HG03025 (cell line): Measurements from ENCODE around the gene SLC11A1.

Experiments used
- ATAC-seq: cut with Tn5 transposase; IDR thresholded peaks from one replicate; pipeline ENCODE4 v1.9.1; 2021; ENCODE audit warnings: mild to moderate bottlenecking, moderate library complexity; ENCODE audit not compliant: unreplicated experiment, low FRiP score

Gene SLC11A1

DNA sequence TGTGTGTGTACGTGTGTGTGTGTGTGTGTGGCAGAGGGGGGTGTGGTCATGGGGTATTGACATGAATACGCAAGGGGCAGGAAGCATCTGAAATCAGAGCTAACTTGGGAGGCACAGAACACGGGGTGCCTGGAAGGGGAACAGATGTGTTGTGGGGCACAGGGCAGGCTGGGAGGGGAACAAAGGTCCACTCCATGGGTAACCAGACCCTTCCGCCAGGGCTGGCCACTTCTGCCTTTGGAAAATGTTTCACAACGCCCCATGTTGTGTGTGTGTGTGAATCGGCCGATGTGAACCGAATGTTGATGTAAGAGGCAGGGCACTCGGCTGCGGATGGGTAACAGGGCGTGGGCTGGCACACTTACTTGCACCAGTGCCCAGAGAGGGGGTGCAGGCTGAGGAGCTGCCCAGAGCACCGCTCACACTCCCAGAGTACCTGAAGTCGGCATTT lies at the start of gene SLC11A1:
SLC11A1 (plus strand) TSS at position 358 of the 451 bp plus-strand sequence. CDS start 96 bp downstream, outside the sequence.
- ATAC-seq, result no peak

GRCh38 chr2:218332288-218332687 lies 49.8 kb upstream of the SLC11A1 start:
- ATAC-seq, result no peak

DNA sequence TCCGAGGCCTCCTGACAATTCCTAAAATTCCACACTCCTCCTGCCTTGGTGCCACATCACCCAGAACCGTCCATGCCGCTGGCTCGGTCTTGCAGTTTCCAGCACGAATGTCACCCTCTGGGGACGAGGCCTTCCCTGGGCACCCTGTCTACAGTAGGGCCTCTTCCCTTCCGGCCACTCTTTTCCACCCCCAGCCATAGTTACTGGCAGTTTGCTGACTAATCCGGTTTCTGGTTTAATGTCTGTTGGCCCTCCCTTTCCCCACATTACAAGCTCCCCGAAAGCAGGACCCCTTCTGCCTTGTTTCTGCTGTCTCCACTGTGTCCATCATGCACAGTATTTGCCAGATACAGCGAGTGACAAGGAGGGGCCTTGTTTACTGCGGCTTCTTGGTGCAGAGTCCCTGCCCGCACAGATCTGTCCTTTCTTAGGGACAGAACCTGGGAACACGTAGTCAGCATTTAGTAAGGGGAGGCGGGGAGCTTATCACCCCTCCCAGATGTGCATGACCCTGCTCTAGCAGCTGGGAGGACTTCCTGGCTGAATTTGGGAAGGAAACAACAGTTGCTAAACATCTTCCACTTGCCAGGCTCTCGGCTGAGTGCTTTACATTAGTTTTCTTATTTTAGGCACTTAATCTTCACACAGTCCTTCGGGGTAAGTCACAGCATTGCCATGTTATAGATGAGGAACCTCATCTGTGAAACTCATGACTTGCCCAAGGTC lies 49.0 kb upstream of the SLC11A1 start:
- no peak for ATAC-seq

- no peak for ATAC-seq
Measured at GRCh38 chr2:218334531-218334930, 47.5 kb upstream of the SLC11A1 start.

- no peak for ATAC-seq
Measured at GRCh38 chr2:218340656-218341055, 41.4 kb upstream of the SLC11A1 start.

DNA sequence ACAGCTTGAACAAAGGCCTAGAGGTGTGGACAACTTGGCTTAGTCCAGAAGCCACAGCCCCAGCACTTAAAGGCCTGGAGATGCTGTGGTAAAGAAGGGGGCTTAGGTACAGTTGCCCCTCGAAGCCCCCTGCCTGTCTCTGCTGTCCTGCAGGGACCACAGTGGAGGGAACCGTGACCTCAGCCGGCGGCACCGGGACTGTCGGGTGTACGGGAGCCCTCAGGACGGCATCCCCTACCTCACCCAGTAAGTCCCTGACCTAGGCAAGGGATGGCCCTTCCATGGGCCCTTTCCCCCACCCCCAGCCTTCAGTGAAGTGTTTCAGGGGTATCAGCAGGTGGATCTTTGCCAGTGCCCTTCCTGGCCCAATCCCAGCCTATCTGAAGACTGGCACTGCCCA lies 40.7 kb upstream of the SLC11A1 start:
- no peak for ATAC-seq

DNA sequence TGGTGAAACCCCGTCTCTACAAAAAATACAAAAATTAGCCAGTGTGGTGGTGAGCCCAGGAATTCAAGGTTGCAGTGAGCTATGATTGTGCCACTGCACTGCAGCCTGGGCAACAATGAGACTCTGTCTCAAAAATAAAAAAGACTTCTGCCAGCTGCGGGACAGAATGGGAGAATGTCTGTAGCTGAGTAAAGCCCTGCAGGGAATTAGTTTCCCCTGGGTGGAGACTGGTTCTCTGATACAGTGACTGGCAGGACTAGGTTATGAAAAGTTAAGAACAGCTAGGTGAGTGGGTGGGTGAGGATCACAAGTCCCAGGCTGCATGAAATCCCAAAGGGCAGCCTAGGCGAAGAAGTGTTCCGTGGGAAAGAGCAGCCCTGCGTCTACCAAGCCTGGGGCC lies 39.2 kb upstream of the SLC11A1 start:
- ATAC-seq, result no peak

GRCh38 chr2:218343591-218343990 lies 38.5 kb upstream of the SLC11A1 start:
- ATAC-seq, result no peak

DNA sequence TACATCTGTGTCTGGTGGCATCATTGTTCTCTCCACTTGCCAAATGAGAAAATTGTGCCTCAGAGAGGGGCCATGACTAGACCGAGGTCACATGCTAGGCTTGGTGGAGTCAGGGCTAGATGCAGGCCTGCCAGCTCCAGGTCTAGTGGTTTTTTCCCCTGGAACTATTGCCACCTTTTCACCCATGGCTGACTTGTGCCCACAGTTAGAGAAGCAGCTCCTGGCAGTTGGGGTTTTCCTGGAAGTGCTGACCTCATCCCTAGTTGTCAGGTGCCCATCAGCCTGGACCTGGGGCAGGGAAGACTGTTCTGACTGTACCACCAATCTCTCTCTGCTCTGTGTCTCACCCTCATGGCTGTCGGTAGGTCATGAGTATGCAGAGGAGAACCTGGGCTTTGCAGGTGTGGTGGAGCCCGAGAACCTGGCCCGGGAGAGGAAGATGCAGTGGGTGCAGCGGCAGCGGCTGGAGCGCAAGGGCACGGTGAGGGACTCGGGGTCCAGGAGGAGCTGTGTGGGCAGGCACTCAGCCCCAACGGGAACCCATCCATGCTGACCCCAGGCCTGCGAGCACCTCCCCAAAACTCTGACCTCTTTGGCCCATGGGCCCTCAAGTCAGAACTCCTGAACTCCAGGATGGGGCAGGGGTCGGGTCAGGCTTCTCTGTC lies 37.9 kb upstream of the SLC11A1 start:
- no peak for ATAC-seq

GRCh38 chr2:218344755-218345417 lies 37.2 kb upstream of the SLC11A1 start:
- no peak for ATAC-seq

DNA sequence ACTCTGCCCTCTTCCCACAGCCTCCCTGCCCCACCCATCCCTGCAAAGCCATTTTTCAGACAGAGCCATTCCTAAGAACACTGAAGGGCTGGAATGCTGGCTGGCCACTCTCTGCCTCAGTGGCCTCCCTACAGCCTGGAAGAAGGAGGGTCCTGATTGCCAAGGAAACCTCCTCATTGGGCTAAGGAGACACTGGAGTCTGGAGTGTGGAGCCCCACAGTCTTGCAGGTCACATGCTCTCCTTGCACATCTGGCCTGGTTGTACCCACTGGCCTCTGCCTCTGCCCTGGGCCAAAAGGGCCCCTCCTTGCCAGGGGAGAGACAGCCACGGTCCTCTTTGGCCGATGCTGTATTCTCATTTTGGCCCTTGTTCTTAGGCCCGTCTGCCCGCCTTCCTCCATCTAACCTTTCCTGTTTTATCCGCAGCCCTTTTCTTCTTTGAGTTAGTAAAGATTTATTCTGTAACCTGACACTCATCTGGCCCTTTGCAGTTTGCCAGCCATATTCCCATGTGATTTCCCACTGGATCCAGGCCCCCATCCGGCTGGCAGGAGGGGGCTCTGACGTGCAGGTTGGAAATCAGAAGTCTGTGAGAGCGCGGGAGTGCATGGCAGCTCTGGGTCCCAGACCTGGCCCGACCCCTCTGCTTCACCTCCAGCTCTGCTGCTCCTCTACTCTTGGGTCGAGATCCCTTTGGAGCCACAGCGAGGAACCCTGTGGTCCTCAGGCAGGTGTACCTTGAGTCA lies 36.4 kb upstream of the SLC11A1 start:
- no peak for ATAC-seq

DNA sequence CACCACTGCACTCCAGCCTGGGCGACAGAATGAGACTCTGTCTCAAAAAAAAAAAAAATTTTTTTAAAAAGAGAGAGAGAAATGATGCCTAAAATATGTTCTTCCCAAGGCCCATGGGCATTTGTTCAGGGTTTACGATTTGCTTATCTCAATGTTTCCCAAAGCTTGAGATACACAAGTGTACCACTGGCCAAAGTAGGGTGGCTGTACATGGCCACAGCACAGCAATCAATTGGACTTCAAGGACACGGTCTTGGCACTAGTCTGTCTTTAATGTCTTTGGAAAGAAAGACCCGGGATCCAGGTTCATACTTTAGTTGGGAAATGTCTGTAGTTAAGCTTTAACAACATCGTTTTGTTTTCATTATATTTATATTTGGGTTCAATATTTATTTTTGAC lies 34.9 kb upstream of the SLC11A1 start:
- no peak for ATAC-seq

GRCh38 chr2:218354045-218354444 lies 28.0 kb upstream of the SLC11A1 start:
- no peak for ATAC-seq

- no peak for ATAC-seq
Measured at GRCh38 chr2:218354850-218355443, 27.1 kb upstream of the SLC11A1 start.

GRCh38 chr2:218357236-218358177 lies 24.6 kb upstream of the SLC11A1 start:
- ATAC-seq, result no peak

DNA sequence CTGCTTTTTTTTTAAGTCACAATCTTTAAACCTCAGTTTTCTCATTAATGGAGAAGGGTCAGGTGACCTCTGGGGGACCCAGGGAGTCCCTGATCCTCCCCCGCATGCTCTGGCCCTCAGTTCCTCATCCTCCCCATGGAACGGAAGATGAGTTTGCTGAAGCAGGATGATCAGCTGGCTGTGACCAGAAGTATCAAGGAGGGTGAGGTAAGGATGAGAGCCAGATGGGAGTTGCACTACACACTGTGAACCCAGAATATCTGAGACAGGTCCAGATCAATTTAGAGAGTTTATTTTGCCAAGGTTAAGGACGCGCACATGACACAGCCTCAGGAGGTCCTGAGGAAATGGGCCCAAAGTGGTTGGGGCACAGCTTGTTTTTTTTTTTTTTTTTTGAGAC lies 21.6 kb upstream of the SLC11A1 start:
- ATAC-seq, result no peak

- no peak for ATAC-seq
Measured at GRCh38 chr2:218362606-218363005, 19.5 kb upstream of the SLC11A1 start.

- ATAC-seq, result no peak
Measured at GRCh38 chr2:218363736-218364135, 18.3 kb upstream of the SLC11A1 start.

- no peak for ATAC-seq
Measured at GRCh38 chr2:218364196-218364595, 17.9 kb upstream of the SLC11A1 start.
